Panc1 (cell line): ENCODE results near the gene AEN. TPM values are rescaled to one million over a fixed set of nuclear protein-coding genes. Genes with fewer than 3 reads are reported as not detected.

Experiments
- ATAC-seq: fragments of 200-7000 bp; cut with Tn5 transposase; 2 replicates; pipeline ENCODE4 v1.9.1; 2020; ENCODE audit warnings: mild to moderate bottlenecking, moderate library complexity
- BruUV-seq: library from RNA; stranded (reverse); fragments of 400-500 nt; replicated peaks from 2 replicates; lab custom pipeline; 2021; lab: Mats Ljungman, UMichigan
- CTCF ChIA-PET: fragments of 300-600 bp; sonication (Branson Sonifier 250); formaldehyde crosslinking; loops from one replicate; lab custom pipeline; 2022; ENCODE audit warnings: antibody characterized with exemption; lab: Charles Lee
- POLR2A ChIA-PET: fragments of 300-600 bp; sonication (Branson Sonifier 250); formaldehyde crosslinking; loops from one replicate; lab custom pipeline; 2022; ENCODE audit warnings: antibody characterized with exemption; lab: Charles Lee
- DNase-seq: peaks from one replicate; pipeline ENCODE4 v3.0.0-alpha.2; 2010; ENCODE audit warnings: low read depth, low spot score
- H3K27ac ChIP-seq: 2 replicates; pipeline ENCODE4 v1.5.1; 2011; ENCODE audit warnings: mild to moderate bottlenecking, low read length, inconsistent platforms
- H3K27me3 ChIP-seq: fragments of 200-500 bp; sonication (Bioruptor generic); 2 replicates; pipeline ENCODE4 v1.6.0; 2014; ENCODE audit warnings: low read length, inconsistent platforms; ENCODE audit not compliant: control insufficient read depth, insufficient read depth
- H3K36me3 ChIP-seq: fragments of 200-500 bp; sonication (Bioruptor generic); 2 replicates; pipeline ENCODE4 v1.5.1; 2014; ENCODE audit warnings: inconsistent platforms, mild to moderate bottlenecking, low read length, moderate library complexity; ENCODE audit not compliant: control insufficient read depth, insufficient read depth
- H3K4me1 ChIP-seq: 2 replicates; pipeline ENCODE4 v1.5.1; 2011; ENCODE audit warnings: inconsistent platforms, mild to moderate bottlenecking, low read length, moderate library complexity; ENCODE audit not compliant: control insufficient read depth, insufficient read depth
- H3K4me3 ChIP-seq, 2 experiments: 2 replicates each; pipeline ENCODE4 v1.5.1; 2011 to 2012; ENCODE audit warnings: low read depth in 2 of 2, low read length in 2 of 2, mild to moderate bottlenecking in 2 of 2, inconsistent platforms in 1 of 2, moderate library complexity in 1 of 2
- H3K9me3 ChIP-seq: fragments of 200-500 bp; sonication (Bioruptor generic); 2 replicates; pipeline ENCODE4 v1.5.1; 2014; ENCODE audit warnings: low read depth, mild to moderate bottlenecking, inconsistent platforms, low read length, moderate library complexity; ENCODE audit not compliant: control insufficient read depth, insufficient read depth
- POLR2AphosphoS5 ChIP-seq: IDR thresholded peaks from 2 replicates; pipeline ENCODE4 v1.6.1; 2012; ENCODE audit warnings: mild to moderate bottlenecking, low read depth, low read length, moderate library complexity
- SIN3A ChIP-seq: IDR thresholded peaks from 2 replicates; pipeline ENCODE4 v1.6.1; 2012; ENCODE audit warnings: low read depth, mild to moderate bottlenecking, low read length, moderate library complexity, borderline replicate concordance; ENCODE audit not compliant: insufficient read depth
- TCF7L2 ChIP-seq: IDR thresholded peaks from 2 replicates; pipeline ENCODE4 v1.6.1; 2011; ENCODE audit warnings: mild to moderate bottlenecking, low read depth, low read length, inconsistent platforms
- in situ Hi-C: cut with HindIII; loops from 2 replicates; pipeline ENCODE4 v1.10.0; 2016; ENCODE audit warnings: low sequenced_read_pairs, low pct_unique_long_range_greater_than_20kb
- intact Hi-C: fragments of 100-400 bp; cut with micrococcal nuclease; formaldehyde crosslinking; loops from one replicate; pipeline ENCODE4 v1.10.0; 2022; ENCODE audit not compliant: unreplicated experiment
- total RNA-seq: library from RNA; stranded (reverse); gene quantifications from one replicate; pipeline ENCODE4 v1.2.1, GENCODE V29; 2021; ENCODE audit not compliant: unreplicated experiment
- TF ChIP-seq, protein P1 (sequence below): fragments of 450-650 bp; IDR thresholded peaks from 2 replicates; pipeline ENCODE4 v1.5.1; 2017; ENCODE audit warnings: mild to moderate bottlenecking
- TF ChIP-seq, protein P2 (sequence below), 2 experiments: IDR thresholded peaks; 2 replicates each; pipeline ENCODE4 v1.6.1; 2011 to 2012; ENCODE audit warnings: low read depth in 2 of 2, control low read depth in 1 of 2, low read length in 1 of 2, mild to moderate bottlenecking in 1 of 2, moderate library complexity in 1 of 2; ENCODE audit not compliant: insufficient read depth in 1 of 2

Gene AEN
- total RNA-seq, 1 experiment from 2014 or later: 38.7 TPM

- no peak for ATAC-seq
- Histone ChIP-seq H3K27me3 (peaks cover 4% of the 10 kb centered on the region; the same call in 1 of the 2 replicates), H3K4me1 (no peaks in the 10 kb centered on the region), H3K36me3 (no peaks in the 10 kb centered on the region), H3K4me3 (no peak overlapping the region), H3K9me3 (no peaks in the 10 kb centered on the region), H3K27ac (no peak overlapping the region)
- CTCF ChIA-PET: no interaction called here
- TF ChIP-seq SIN3A: no peak
- TF ChIP-seq, protein P1, sequence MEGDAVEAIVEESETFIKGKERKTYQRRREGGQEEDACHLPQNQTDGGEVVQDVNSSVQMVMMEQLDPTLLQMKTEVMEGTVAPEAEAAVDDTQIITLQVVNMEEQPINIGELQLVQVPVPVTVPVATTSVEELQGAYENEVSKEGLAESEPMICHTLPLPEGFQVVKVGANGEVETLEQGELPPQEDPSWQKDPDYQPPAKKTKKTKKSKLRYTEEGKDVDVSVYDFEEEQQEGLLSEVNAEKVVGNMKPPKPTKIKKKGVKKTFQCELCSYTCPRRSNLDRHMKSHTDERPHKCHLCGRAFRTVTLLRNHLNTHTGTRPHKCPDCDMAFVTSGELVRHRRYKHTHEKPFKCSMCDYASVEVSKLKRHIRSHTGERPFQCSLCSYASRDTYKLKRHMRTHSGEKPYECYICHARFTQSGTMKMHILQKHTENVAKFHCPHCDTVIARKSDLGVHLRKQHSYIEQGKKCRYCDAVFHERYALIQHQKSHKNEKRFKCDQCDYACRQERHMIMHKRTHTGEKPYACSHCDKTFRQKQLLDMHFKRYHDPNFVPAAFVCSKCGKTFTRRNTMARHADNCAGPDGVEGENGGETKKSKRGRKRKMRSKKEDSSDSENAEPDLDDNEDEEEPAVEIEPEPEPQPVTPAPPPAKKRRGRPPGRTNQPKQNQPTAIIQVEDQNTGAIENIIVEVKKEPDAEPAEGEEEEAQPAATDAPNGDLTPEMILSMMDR: no peak
- TF ChIP-seq, protein P2, sequence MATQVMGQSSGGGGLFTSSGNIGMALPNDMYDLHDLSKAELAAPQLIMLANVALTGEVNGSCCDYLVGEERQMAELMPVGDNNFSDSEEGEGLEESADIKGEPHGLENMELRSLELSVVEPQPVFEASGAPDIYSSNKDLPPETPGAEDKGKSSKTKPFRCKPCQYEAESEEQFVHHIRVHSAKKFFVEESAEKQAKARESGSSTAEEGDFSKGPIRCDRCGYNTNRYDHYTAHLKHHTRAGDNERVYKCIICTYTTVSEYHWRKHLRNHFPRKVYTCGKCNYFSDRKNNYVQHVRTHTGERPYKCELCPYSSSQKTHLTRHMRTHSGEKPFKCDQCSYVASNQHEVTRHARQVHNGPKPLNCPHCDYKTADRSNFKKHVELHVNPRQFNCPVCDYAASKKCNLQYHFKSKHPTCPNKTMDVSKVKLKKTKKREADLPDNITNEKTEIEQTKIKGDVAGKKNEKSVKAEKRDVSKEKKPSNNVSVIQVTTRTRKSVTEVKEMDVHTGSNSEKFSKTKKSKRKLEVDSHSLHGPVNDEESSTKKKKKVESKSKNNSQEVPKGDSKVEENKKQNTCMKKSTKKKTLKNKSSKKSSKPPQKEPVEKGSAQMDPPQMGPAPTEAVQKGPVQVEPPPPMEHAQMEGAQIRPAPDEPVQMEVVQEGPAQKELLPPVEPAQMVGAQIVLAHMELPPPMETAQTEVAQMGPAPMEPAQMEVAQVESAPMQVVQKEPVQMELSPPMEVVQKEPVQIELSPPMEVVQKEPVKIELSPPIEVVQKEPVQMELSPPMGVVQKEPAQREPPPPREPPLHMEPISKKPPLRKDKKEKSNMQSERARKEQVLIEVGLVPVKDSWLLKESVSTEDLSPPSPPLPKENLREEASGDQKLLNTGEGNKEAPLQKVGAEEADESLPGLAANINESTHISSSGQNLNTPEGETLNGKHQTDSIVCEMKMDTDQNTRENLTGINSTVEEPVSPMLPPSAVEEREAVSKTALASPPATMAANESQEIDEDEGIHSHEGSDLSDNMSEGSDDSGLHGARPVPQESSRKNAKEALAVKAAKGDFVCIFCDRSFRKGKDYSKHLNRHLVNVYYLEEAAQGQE (IDR thresholded peaks at IDR 0.05; ENCODE audit: insufficient read depth in 1 of 2, low read depth in 2 of 2, low read length in 1 of 2): no peak
- TF ChIP-seq TCF7L2: no peak
- in situ Hi-C loops: no loop called here
- no peak for DNase-seq
- intact Hi-C loops: no loop called here
- POLR2A ChIA-PET: no interaction called here
- BruUV-seq: no TSS peak
These were observed 40.0 kb downstream of the AEN start for GRCh38 chr15:88661041-88661700.

DNA sequence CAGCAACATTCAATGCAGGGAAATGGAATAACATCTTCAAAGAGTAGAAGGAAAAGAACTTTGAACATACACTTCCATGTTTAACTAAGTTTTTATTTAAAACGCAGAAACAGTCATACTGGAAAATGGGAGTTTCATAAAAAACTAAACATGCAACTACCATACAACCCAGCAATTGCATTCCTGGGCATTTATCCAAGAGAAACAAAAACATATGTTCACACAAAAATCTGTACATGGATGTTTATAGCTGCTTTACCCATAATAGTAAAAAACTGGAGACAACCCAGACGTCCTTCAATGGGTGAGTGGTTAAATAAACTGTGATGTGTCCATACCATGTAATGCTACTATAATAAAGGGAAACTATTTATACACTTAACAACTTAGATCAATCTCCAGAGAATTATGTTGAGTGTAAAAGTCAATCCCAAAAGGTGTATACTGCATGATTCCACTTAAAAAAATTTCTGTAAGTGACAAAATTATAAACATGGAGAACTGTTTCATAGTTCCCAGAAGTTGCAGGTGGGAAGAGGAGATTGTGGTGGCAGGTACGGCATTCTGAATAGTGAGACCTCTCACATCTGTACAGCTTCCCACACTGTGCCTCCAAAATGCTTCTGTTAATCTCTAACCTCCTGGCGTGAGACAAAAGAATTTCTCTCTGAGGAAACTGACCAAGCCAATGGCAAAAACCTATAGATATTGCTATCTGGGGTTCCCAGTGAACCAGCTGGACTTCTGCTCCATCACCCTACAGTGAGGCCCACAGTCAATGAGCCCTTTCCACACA is 40.8 kb downstream of the AEN start:
- Histone ChIP-seq H3K9me3 (no peaks in the 10 kb centered on the region), H3K36me3 (no peaks in the 10 kb centered on the region), H3K4me3 (no peak overlapping the region), H3K4me1 (no peaks in the 10 kb centered on the region), H3K27me3 (peaks cover 4% of the 10 kb centered on the region; the same call in 1 of the 2 replicates), H3K27ac (no peak overlapping the region)
- no peak for TF ChIP-seq SIN3A
- TF ChIP-seq POLR2AphosphoS5: no peak
- TF ChIP-seq, protein P2 (IDR thresholded peaks at IDR 0.05; ENCODE audit: insufficient read depth in 1 of 2, low read depth in 2 of 2, low read length in 1 of 2): no peak
- no peak for TF ChIP-seq TCF7L2
- TF ChIP-seq, protein P1: no peak
- DNase-seq: no peak
- no peak for ATAC-seq
- in situ Hi-C loops: no loop called here
- CTCF ChIA-PET: no interaction called here
- POLR2A ChIA-PET: no interaction called here
- BruUV-seq: no TSS peak
- intact Hi-C loops: no loop called here
